Hypothalamus (tissue), 51 donors: Measurements from ENCODE around the gene RUVBL2.

Source experiments
- DNase-seq, 51 donors: peaks; one replicate each; lab custom pipeline; 2025; lab: John Stamatoyannopoulos, UW

Gene RUVBL2

DNA sequence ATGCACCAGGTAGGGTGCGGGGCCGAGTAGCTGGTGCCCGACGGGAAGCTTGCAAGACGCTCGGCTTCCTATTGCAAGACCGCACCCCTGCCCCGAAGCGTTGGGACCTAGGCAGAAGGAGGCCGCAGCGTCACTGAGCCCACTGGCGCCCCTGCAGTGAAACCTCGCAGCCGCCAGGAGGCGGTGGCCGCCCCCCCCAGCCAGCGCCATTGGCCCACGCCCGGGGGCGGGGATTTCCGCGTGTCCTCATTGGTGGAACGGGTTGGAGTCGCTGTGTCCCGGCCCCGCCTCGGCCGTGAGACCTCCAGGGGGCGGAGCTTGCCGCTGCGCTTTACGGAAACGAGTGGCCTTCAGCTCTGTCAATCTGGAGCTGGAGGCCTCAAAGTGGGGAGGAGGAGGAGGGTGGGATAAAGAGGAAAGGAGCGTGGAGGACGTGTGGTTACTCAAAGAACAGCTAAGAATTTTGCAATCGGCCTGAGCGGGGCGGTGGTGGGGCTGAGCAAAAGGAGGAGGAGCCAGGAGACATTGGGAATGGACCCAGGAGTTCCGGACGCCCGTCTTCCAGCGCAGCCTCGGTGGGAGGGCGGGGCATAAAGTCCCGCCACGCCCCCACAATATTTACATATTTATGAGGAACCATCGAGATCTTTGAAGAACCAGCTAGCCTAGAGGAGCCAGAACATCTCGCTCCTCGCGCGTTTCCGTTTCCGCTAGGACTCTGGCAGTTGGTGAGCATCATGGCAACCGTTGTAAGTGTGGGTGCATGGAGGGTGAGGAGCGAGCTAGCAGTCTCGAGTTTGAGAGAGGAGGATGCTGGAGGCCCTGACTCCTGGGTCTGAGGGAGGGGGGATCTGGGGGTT, at the start of gene RUVBL2, which contains the start of gene GYS1:
Gene RUVBL2, plus strand, starts transcription at position 713 of the 860 bp plus-strand sequence. Its CDS starts 25 bp downstream, at position 738.
Gene GYS1, minus strand, starts transcription at position 135 of the 860 bp plus-strand sequence. CDS start 197 bp downstream, outside the sequence.
- peak; percentile 79 to 100 (median 98) for DNase-seq

- no peak for DNase-seq
Observed at GRCh38 chr19:48945415-48945814, 48.3 kb upstream of the RUVBL2 start.

DNA sequence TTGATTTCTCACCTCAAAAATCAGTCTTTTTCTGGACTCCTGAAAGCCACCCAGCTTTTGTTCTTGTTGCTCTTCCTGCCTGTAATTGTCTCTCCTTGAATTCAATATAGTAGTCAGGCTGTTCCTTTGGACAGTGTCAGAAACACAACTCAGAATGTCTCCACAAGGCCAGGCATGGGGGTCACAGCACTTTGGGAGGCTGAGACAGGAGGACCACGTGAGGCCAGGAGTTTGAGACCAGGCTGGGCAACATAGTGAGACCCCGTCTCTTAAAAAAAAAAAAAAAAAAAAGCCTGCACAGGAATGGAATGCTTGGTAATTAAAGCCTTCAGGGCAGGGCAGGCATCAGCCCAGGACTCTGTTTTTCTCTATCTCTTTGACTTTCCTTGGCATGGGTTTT, 47.9 kb upstream of the RUVBL2 start:
- DNase-seq: no peak

DNA sequence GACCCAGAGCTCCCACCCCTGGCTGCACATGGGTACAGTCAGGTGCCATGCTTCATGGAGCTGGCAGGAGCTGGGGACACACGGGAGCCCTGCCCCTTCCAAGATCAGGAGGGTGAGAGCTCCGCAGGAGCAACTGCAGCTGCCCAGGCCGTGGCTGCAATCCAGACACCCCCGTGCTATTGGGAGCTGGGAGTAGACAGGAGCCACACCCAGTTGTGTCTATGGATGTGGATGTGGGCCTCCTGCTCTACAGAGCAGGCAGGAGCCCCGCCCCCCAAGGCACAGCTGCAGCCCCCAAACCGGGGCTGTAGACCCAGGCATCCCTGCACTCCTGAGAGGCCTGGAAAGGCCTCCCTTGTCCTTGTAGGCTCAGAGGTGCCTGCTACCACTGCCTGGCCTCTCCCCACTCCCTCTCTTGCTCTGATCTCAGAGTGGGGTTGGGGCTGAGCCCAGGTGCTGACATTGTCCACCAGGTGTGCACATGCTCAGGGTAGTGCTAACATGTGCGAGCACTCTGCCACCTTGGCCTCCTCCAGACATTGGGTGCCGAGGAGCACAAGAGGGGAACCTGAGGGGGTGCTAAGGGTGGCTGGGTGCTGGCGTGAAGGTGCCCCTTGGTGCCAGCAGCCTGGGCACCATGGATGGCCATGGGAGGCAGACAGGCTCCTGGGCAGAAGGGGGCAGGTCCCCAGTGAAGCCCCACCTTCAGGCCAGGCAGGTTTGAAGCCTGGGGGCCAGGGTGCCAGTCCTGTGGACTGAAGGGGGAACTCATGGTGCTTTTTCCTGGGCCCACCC, 47.0 kb upstream of the RUVBL2 start:
- no peak for DNase-seq

GRCh38 chr19:48947258-48947542, 46.5 kb upstream of the RUVBL2 start:
- DNase-seq: no peak

DNA sequence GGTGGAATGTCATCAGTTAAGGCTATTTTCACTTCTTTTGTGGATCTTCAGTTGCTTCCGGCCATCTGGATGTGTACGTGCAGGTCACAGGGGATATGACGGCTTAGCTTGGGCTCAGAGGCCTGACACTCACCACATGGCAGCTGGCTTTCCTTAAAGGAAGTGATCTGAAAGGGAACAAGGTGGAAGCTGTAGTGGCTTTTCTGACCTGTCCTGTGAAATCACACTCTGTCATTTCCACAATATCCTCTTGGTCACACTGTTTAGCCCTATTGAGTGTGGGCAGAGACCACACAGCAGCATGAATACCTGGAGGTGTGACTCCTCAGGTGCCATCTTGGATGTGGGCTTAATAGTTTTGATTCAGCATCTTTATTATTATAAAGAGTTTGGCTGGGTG, 43.5 kb upstream of the RUVBL2 start:
- no peak for DNase-seq

GRCh38 chr19:48950830-48951519, 42.7 kb upstream of the RUVBL2 start:
- DNase-seq: no peak

DNA sequence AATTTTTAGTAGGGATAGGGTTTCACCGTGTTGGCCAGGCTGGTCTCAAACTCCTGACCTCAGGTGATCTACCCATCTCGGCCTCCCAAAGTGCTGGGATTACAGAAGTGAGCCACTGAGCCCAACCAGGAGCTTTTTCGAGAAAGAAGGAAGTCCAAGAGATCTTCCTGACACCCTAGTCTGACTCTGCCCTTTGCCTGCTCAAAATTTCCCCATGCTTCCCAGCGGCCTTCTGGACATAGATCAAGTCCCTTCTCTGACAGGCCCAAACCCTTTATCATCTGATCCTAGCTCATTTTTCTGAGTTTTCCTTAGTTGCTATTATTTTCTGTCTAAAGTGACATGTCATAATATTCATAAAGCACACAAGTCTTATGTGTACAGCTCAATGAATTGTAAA, 40.5 kb upstream of the RUVBL2 start:
- DNase-seq: no peak

GRCh38 chr19:48953990-48954594, 39.6 kb upstream of the RUVBL2 start:
- no peak for DNase-seq

GRCh38 chr19:48954595-48955307, 38.9 kb upstream of the RUVBL2 start, which contains the start of gene BAX:
Gene BAX (plus strand): TSS chr19:48954875. CDS start chr19:48954929, 54 bp downstream.
- DNase-seq: peak; percentile 40 to 98 (median 90)

- peak in 1 of 51 donors; percentile 0 for DNase-seq
Observed at GRCh38 chr19:48955308-48955958, 38.3 kb upstream of the RUVBL2 start.

- DNase-seq: no peak
Observed at GRCh38 chr19:48958006-48958405, 35.7 kb upstream of the RUVBL2 start.

- no peak for DNase-seq
Observed at GRCh38 chr19:48959341-48960239, 34.1 kb upstream of the RUVBL2 start.

GRCh38 chr19:48961051-48961649, 32.5 kb upstream of the RUVBL2 start:
- DNase-seq: no peak

GRCh38 chr19:48961673-48962028, 32.0 kb upstream of the RUVBL2 start:
- DNase-seq: no peak

- peak in 16 of 51 donors; percentile 1 to 35 (median 12) for DNase-seq
Observed at GRCh38 chr19:48962029-48962848, 31.4 kb upstream of the RUVBL2 start.

GRCh38 chr19:48962849-48963165, 30.9 kb upstream of the RUVBL2 start:
- no peak for DNase-seq
